ENCODE results near the gene MOB3B. TPM values are rescaled to one million over a fixed set of nuclear protein-coding genes. Genes with fewer than 3 reads are reported as not detected.
A peak's percentile ranks its signal among the peaks of the same experiment; 100 is the strongest.

MOB3B gene
- polyA plus RNA-seq, 4 donors: 21.3 to 27.5 (median 27.1) TPM

- no peak for DNase-seq (ENCODE audit: low read depth in 4 of 4, low spot score in 3 of 4)
Observed at GRCh38 chr9:27372615-27373014, 157.0 kb downstream of the MOB3B start.

GRCh38 chr9:27371382-27371781 lies 158.2 kb downstream of the MOB3B start:
- DNase-seq (ENCODE audit: low read depth in 4 of 4, low spot score in 3 of 4): no peak

- no peak for DNase-seq (ENCODE audit: low read depth in 4 of 4, low spot score in 3 of 4)
Observed at GRCh38 chr9:27369591-27369990, 160.0 kb downstream of the MOB3B start.

GRCh38 chr9:27368316-27368985 lies 161.2 kb downstream of the MOB3B start:
- peak; percentile 67 to 85 (median 83) for DNase-seq (ENCODE audit: low read depth in 4 of 4, low spot score in 3 of 4)

- no peak for DNase-seq (ENCODE audit: low read depth in 4 of 4, low spot score in 3 of 4)
Observed at GRCh38 chr9:27367921-27368315, 161.7 kb downstream of the MOB3B start.

- DNase-seq (ENCODE audit: low read depth in 4 of 4, low spot score in 3 of 4): no peak
Observed at GRCh38 chr9:27367175-27367798, 162.3 kb downstream of the MOB3B start.

GRCh38 chr9:27365707-27366376 lies 163.8 kb downstream of the MOB3B start:
- no peak for DNase-seq (ENCODE audit: low read depth in 4 of 4, low spot score in 3 of 4)

GRCh38 chr9:27362447-27363210 lies 167.0 kb downstream of the MOB3B start:
- no peak for DNase-seq (ENCODE audit: low read depth in 4 of 4, low spot score in 3 of 4)

GRCh38 chr9:27361492-27361891 lies 168.1 kb downstream of the MOB3B start:
- DNase-seq (ENCODE audit: low read depth in 4 of 4, low spot score in 3 of 4): no peak

GRCh38 chr9:27359763-27360162 lies 169.9 kb downstream of the MOB3B start:
- no peak for DNase-seq (ENCODE audit: low read depth in 4 of 4, low spot score in 3 of 4)

GRCh38 chr9:27358007-27358406 lies 171.6 kb downstream of the MOB3B start:
- DNase-seq (ENCODE audit: low read depth in 4 of 4, low spot score in 3 of 4): no peak

- no peak for DNase-seq (ENCODE audit: low read depth in 4 of 4, low spot score in 3 of 4)
Observed at GRCh38 chr9:27356446-27356845, 173.2 kb downstream of the MOB3B start.

- DNase-seq (ENCODE audit: low read depth in 4 of 4, low spot score in 3 of 4): no peak
Observed at GRCh38 chr9:27355166-27355565, 174.4 kb downstream of the MOB3B start.

GRCh38 chr9:27353474-27354229 lies 176.0 kb downstream of the MOB3B start:
- DNase-seq (ENCODE audit: low read depth in 4 of 4, low spot score in 3 of 4): no peak

- DNase-seq (ENCODE audit: low read depth in 4 of 4, low spot score in 3 of 4): no peak
Observed at GRCh38 chr9:27353166-27353473, 176.5 kb downstream of the MOB3B start.

- no peak for DNase-seq (ENCODE audit: low read depth in 4 of 4, low spot score in 3 of 4)
Observed at GRCh38 chr9:27352457-27353165, 177.0 kb downstream of the MOB3B start.

GRCh38 chr9:27351438-27351837 lies 178.2 kb downstream of the MOB3B start:
- no peak for DNase-seq (ENCODE audit: low read depth in 4 of 4, low spot score in 3 of 4)

GRCh38 chr9:27350382-27350976 lies 179.1 kb downstream of the MOB3B start:
- DNase-seq (ENCODE audit: low read depth in 4 of 4, low spot score in 3 of 4): no peak

- DNase-seq (ENCODE audit: low read depth in 4 of 4, low spot score in 3 of 4): no peak
Observed at GRCh38 chr9:27349698-27350080, 179.9 kb downstream of the MOB3B start.
